Trophoblast cell (in vitro differentiated cells and primary cell): ENCODE data around the gene TMEM9.

Experiments
- DNase-seq, 2 donors: peaks; one replicate each; pipeline ENCODE4 v3.0.0-alpha.2; 2016
- H2AFZ ChIP-seq: 2 replicates; pipeline ENCODE4 v1.6.1; 2013; ENCODE audit warnings: low read length, moderate library complexity, mild to moderate bottlenecking; ENCODE audit not compliant: insufficient read depth, poor library complexity
- H2AK5ac ChIP-seq: 2 replicates; pipeline ENCODE4 v1.6.1; 2013; ENCODE audit warnings: mild to moderate bottlenecking, low read length
- H2BK120ac ChIP-seq: 2 replicates; pipeline ENCODE4 v1.6.1; 2013; ENCODE audit warnings: low read length, mild to moderate bottlenecking, moderate library complexity; ENCODE audit not compliant: insufficient read depth, poor library complexity
- H2BK12ac ChIP-seq: 2 replicates; pipeline ENCODE4 v1.6.1; 2013; ENCODE audit warnings: mild to moderate bottlenecking, low read length, moderate library complexity
- H2BK5ac ChIP-seq: 2 replicates; pipeline ENCODE4 v1.6.1; 2013; ENCODE audit warnings: low read length, low read depth, moderate library complexity, mild to moderate bottlenecking; ENCODE audit not compliant: poor library complexity
- H3K14ac ChIP-seq: 2 replicates; pipeline ENCODE4 v1.6.1; 2013; ENCODE audit warnings: mild to moderate bottlenecking, low read length
- H3K18ac ChIP-seq: 2 replicates; pipeline ENCODE4 v1.6.1; 2013; ENCODE audit warnings: mild to moderate bottlenecking, low read length
- H3K23ac ChIP-seq: 2 replicates; pipeline ENCODE4 v1.6.1; 2013; ENCODE audit warnings: low read length
- H3K27ac ChIP-seq: 2 replicates; pipeline ENCODE4 v1.5.1; 2013; ENCODE audit warnings: low read depth, mild to moderate bottlenecking, inconsistent platforms, low read length, moderate library complexity
- H3K27me3 ChIP-seq: 2 replicates; pipeline ENCODE4 v1.6.1; 2013; ENCODE audit warnings: inconsistent platforms, mild to moderate bottlenecking, low read length, moderate library complexity; ENCODE audit not compliant: insufficient read depth
- H3K36me3 ChIP-seq, 2 experiments: 1 replicate in 1 of 2; 2 replicates in 1 of 2; pipeline ENCODE4 v1.6.1; 2013; ENCODE audit warnings: low read length in 2 of 2, mild to moderate bottlenecking in 2 of 2, moderate library complexity in 1 of 2; ENCODE audit not compliant: insufficient read depth in 2 of 2, control insufficient read depth in 1 of 2
- H3K4ac ChIP-seq: 2 replicates; pipeline ENCODE4 v1.6.1; 2013; ENCODE audit warnings: low read depth, mild to moderate bottlenecking, low read length, moderate library complexity
- H3K4me1 ChIP-seq, 2 experiments: 1 replicate in 1 of 2; 2 replicates in 1 of 2; pipeline ENCODE4 v1.6.1; 2013; ENCODE audit warnings: low read length in 2 of 2, mild to moderate bottlenecking in 2 of 2, moderate library complexity in 1 of 2; ENCODE audit not compliant: insufficient read depth in 2 of 2, control insufficient read depth in 1 of 2
- H3K4me2 ChIP-seq: 2 replicates; pipeline ENCODE4 v1.6.1; 2013; ENCODE audit warnings: inconsistent platforms, mild to moderate bottlenecking, low read length, moderate library complexity
- H3K4me3 ChIP-seq: 2 replicates; pipeline ENCODE4 v1.5.1; 2013; ENCODE audit warnings: mild to moderate bottlenecking, low read depth, low read length, inconsistent platforms
- H3K79me1 ChIP-seq: one replicate; pipeline ENCODE4 v1.6.1; 2013; ENCODE audit warnings: low read length
- H3K79me2 ChIP-seq: 2 replicates; pipeline ENCODE4 v1.6.1; 2013; ENCODE audit warnings: low read length, mild to moderate bottlenecking; ENCODE audit not compliant: control insufficient read depth, insufficient read depth, poor library complexity
- H3K9ac ChIP-seq: 2 replicates; pipeline ENCODE4 v1.6.1; 2013; ENCODE audit warnings: mild to moderate bottlenecking, low read length
- H3K9me3 ChIP-seq: 2 replicates; pipeline ENCODE4 v1.6.1; 2013; ENCODE audit warnings: low read depth, mild to moderate bottlenecking, control low read depth, inconsistent platforms, low read length; ENCODE audit not compliant: insufficient read depth
- H4K12ac ChIP-seq: 2 replicates; pipeline ENCODE4 v1.6.1; 2013; ENCODE audit warnings: low read depth, mild to moderate bottlenecking, low read length, moderate library complexity
- H4K8ac ChIP-seq: 2 replicates; pipeline ENCODE4 v1.6.1; 2013; ENCODE audit warnings: low read depth, mild to moderate bottlenecking, low read length, moderate library complexity
- H4K91ac ChIP-seq: one replicate; pipeline ENCODE4 v1.6.1; 2013; ENCODE audit warnings: low read depth, mild to moderate bottlenecking, low read length, moderate library complexity
- WGBS: extraction: QIAGEN DNeasy Blood & Tissue Kit; methylation state at CpG from one replicate; pipeline ENCODE4 v1.1.7; 2013; ENCODE audit warnings: missing lambda C conversion rate; ENCODE audit not compliant: insufficient read length, insufficient coverage; ENCODE audit errors: extremely low coverage; 5-methylcytosine and 5-hydroxymethylcytosine counted together

Gene TMEM9

GRCh38 chr1:201142849-201143725 is 11.2 kb downstream of the TMEM9 start:
- Histone ChIP-seq H4K8ac (no peak overlapping the region), H4K12ac (no peak overlapping the region)
- WGBS = no CpG with 5 or more reads among the region's 16 CpGs

GRCh38 chr1:201142011-201142848 is 12.0 kb downstream of the TMEM9 start:
- Histone ChIP-seq H3K79me2 (no peaks in the 10 kb centered on the region), H3K18ac (no peak overlapping the region), H3K79me1 (no peaks in the 10 kb centered on the region), H4K8ac (no peak overlapping the region), H3K27ac (no peak overlapping the region), H3K9me3 (peaks cover 2% of the 10 kb centered on the region), H2BK120ac (no peak overlapping the region), H3K9ac (no peak overlapping the region), H3K14ac (no peak overlapping the region), H3K23ac (no peak overlapping the region), H2BK12ac (no peak overlapping the region), H3K4ac (no peak overlapping the region), H4K91ac (no peak overlapping the region), H3K36me3 (peaks cover 81 to 92% of the 10 kb centered on the region in 2 experiments), H4K12ac (no peak overlapping the region), H3K4me1 (peaks cover 0 to 3% of the 10 kb centered on the region in 2 experiments), H2AK5ac (no peak overlapping the region), H2AFZ (no peak overlapping the region), H3K27me3 (no peaks in the 10 kb centered on the region), H3K4me3 (no peak overlapping the region), H2BK5ac (no peak overlapping the region), H3K4me2 (no peak overlapping the region)
- no CpG with 5 or more reads among the region's 16 CpGs for WGBS
- DNase-seq = no peak

More at GRCh38 chr1:201142849-201143725, 11.2 kb downstream of the TMEM9 start:
- DNase-seq = no peak
- Histone ChIP-seq H3K14ac (no peak overlapping the region), H3K9ac (no peak overlapping the region), H3K18ac (no peak overlapping the region), H4K91ac (no peak overlapping the region), H3K27me3 (no peaks in the 10 kb centered on the region), H3K9me3 (no peaks in the 10 kb centered on the region), H2BK5ac (no peak overlapping the region), H3K79me2 (no peaks in the 10 kb centered on the region), H2AFZ (no peak overlapping the region), H2BK12ac (no peak overlapping the region), H3K4me3 (no peak overlapping the region), H2AK5ac (no peak overlapping the region), H3K27ac (no peak overlapping the region), H3K23ac (no peak overlapping the region), H3K4ac (no peak overlapping the region), H3K36me3 (peaks cover 84 to 95% of the 10 kb centered on the region in 2 experiments), H3K79me1 (no peaks in the 10 kb centered on the region), H2BK120ac (no peak overlapping the region), H3K4me2 (no peak overlapping the region), H3K4me1 (no peaks in the 10 kb centered on the region)

- Histone ChIP-seq H3K14ac (no peak overlapping the region), H3K4ac (no peak overlapping the region), H3K18ac (no peak overlapping the region), H3K4me3 (no peak overlapping the region), H3K4me1 (peaks cover 0 to 3% of the 10 kb centered on the region in 2 experiments), H2AK5ac (no peak overlapping the region), H4K91ac (no peak overlapping the region), H3K36me3 (peaks cover 80 to 91% of the 10 kb centered on the region in 2 experiments), H3K79me2 (no peaks in the 10 kb centered on the region), H4K12ac (no peak overlapping the region), H3K9me3 (peaks cover 2% of the 10 kb centered on the region), H2BK12ac (no peak overlapping the region), H3K23ac (no peak overlapping the region), H3K9ac (no peak overlapping the region), H2BK120ac (no peak overlapping the region), H3K4me2 (no peak overlapping the region), H2BK5ac (no peak overlapping the region), H2AFZ (no peak overlapping the region), H4K8ac (no peak overlapping the region), H3K79me1 (no peaks in the 10 kb centered on the region), H3K27me3 (no peaks in the 10 kb centered on the region), H3K27ac (no peak overlapping the region)
- DNase-seq = no peak
- WGBS = no CpG with 5 or more reads among the region's 5 CpGs
Measured at GRCh38 chr1:201141418-201141817, 12.9 kb downstream of the TMEM9 start.

- no peak overlapping the region for H3K4me3 ChIP-seq
- H4K91ac ChIP-seq = no peak overlapping the region
- H2BK120ac ChIP-seq = no peak overlapping the region
- no peaks in the 10 kb centered on the region for H3K79me2 ChIP-seq
- no peak for DNase-seq
- H3K4ac ChIP-seq = no peak overlapping the region
- peaks cover 0 to 3% of the 10 kb centered on the region in 2 experiments for H3K4me1 ChIP-seq
- no peak overlapping the region for H4K8ac ChIP-seq
- H2AFZ ChIP-seq = no peak overlapping the region
- no peak overlapping the region for H3K18ac ChIP-seq
- no peak overlapping the region for H2BK5ac ChIP-seq
- no peak overlapping the region for H4K12ac ChIP-seq
- no peak overlapping the region for H3K27ac ChIP-seq
- H3K36me3 ChIP-seq = peaks cover 82 to 91% of the 10 kb centered on the region in 2 experiments
- H2BK12ac ChIP-seq = no peak overlapping the region
- H3K14ac ChIP-seq = no peak overlapping the region
- H3K9me3 ChIP-seq = peaks cover 2% of the 10 kb centered on the region
- no peak overlapping the region for H3K23ac ChIP-seq
- no peak overlapping the region for H3K9ac ChIP-seq
- H2AK5ac ChIP-seq = no peak overlapping the region
- H3K79me1 ChIP-seq = no peaks in the 10 kb centered on the region
- H3K4me2 ChIP-seq = no peak overlapping the region
- no CpG with 5 or more reads among the region's 8 CpGs for WGBS
- H3K27me3 ChIP-seq = no peaks in the 10 kb centered on the region
Measured at GRCh38 chr1:201140941-201141260, 13.4 kb downstream of the TMEM9 start.
